Measurements from ENCODE around the gene MMP27.
A peak's percentile ranks its signal among the peaks of the same experiment; 100 is the strongest.

MMP27 gene

GRCh38 chr11:102685754-102686153 lies 19.8 kb downstream of the MMP27 start:
- H3K4me3 ChIP-seq (ENCODE audit: low read length) = no peak overlapping the region
- H3K9me3 ChIP-seq (ENCODE audit: control insufficient read depth, low read length) = no peaks in the 10 kb centered on the region
- peaks cover 6% of the 10 kb centered on the region for H3K4me1 ChIP-seq (ENCODE audit: control insufficient read depth, insufficient read depth, low read length)

GRCh38 chr11:102685338-102685737 lies 20.2 kb downstream of the MMP27 start:
- DNase-seq (ENCODE audit: low read depth) = peak; percentile 36
- H3K36me3 ChIP-seq (ENCODE audit: control insufficient read depth, insufficient read depth, low read length, severe bottlenecking) = no peaks in the 10 kb centered on the region
- H3K4me3 ChIP-seq (ENCODE audit: low read length) = no peak overlapping the region
- H3K4me1 ChIP-seq (ENCODE audit: control insufficient read depth, insufficient read depth, low read length) = peaks cover 6% of the 10 kb centered on the region
- no peaks in the 10 kb centered on the region for H3K27me3 ChIP-seq (replicated peaks; ENCODE audit: control insufficient read depth, insufficient read depth, low read length)
- H3K9ac ChIP-seq (ENCODE audit: low read length) = no peak overlapping the region
- H3K9me3 ChIP-seq (ENCODE audit: control insufficient read depth, low read length) = no peaks in the 10 kb centered on the region

More at GRCh38 chr11:102685754-102686153, 19.8 kb downstream of the MMP27 start:
- Histone ChIP-seq H3K36me3 (ENCODE audit: control insufficient read depth, insufficient read depth, low read length, severe bottlenecking) (no peaks in the 10 kb centered on the region), H3K27me3 (replicated peaks; ENCODE audit: control insufficient read depth, insufficient read depth, low read length) (no peaks in the 10 kb centered on the region), H3K9ac (ENCODE audit: low read length) (no peak overlapping the region)
- no peak for DNase-seq (ENCODE audit: low read depth)

- H3K36me3 ChIP-seq (ENCODE audit: control insufficient read depth, insufficient read depth, low read length, severe bottlenecking) = no peaks in the 10 kb centered on the region
- no peak for DNase-seq (ENCODE audit: low read depth)
- H3K4me3 ChIP-seq (ENCODE audit: low read length) = no peak overlapping the region
- no peak overlapping the region for H3K9ac ChIP-seq (ENCODE audit: low read length)
- H3K9me3 ChIP-seq (ENCODE audit: control insufficient read depth, low read length) = no peaks in the 10 kb centered on the region
- H3K27me3 ChIP-seq (replicated peaks; ENCODE audit: control insufficient read depth, insufficient read depth, low read length) = no peaks in the 10 kb centered on the region
- H3K4me1 ChIP-seq (ENCODE audit: control insufficient read depth, insufficient read depth, low read length) = peaks cover 6% of the 10 kb centered on the region
These were observed 22.3 kb downstream of the MMP27 start for GRCh38 chr11:102683277-102683676.

- Histone ChIP-seq H3K4me1 (ENCODE audit: control insufficient read depth, insufficient read depth, low read length) (peaks cover 9% of the 10 kb centered on the region), H3K4me3 (ENCODE audit: low read length) (no peak overlapping the region), H3K9me3 (ENCODE audit: control insufficient read depth, low read length) (no peaks in the 10 kb centered on the region), H3K9ac (ENCODE audit: low read length) (no peak overlapping the region), H3K27me3 (replicated peaks; ENCODE audit: control insufficient read depth, insufficient read depth, low read length) (no peaks in the 10 kb centered on the region), H3K36me3 (ENCODE audit: control insufficient read depth, insufficient read depth, low read length, severe bottlenecking) (no peaks in the 10 kb centered on the region)
- DNase-seq (ENCODE audit: low read depth) = peak; percentile 34
These were observed 24.6 kb downstream of the MMP27 start for GRCh38 chr11:102680945-102681344.

- H3K4me3 ChIP-seq (ENCODE audit: low read length) = no peak overlapping the region
- no peaks in the 10 kb centered on the region for H3K27me3 ChIP-seq (replicated peaks; ENCODE audit: control insufficient read depth, insufficient read depth, low read length)
- no peaks in the 10 kb centered on the region for H3K36me3 ChIP-seq (ENCODE audit: control insufficient read depth, insufficient read depth, low read length, severe bottlenecking)
- peaks cover 9% of the 10 kb centered on the region for H3K4me1 ChIP-seq (ENCODE audit: control insufficient read depth, insufficient read depth, low read length)
- H3K9me3 ChIP-seq (ENCODE audit: control insufficient read depth, low read length) = no peaks in the 10 kb centered on the region
- no peak for DNase-seq (ENCODE audit: low read depth)
- no peak overlapping the region for H3K9ac ChIP-seq (ENCODE audit: low read length)
These were observed 27.5 kb downstream of the MMP27 start for GRCh38 chr11:102678022-102678421.

- H3K27me3 ChIP-seq (replicated peaks; ENCODE audit: control insufficient read depth, insufficient read depth, low read length) = no peaks in the 10 kb centered on the region
- no peaks in the 10 kb centered on the region for H3K36me3 ChIP-seq (ENCODE audit: control insufficient read depth, insufficient read depth, low read length, severe bottlenecking)
- no peak for DNase-seq (ENCODE audit: low read depth)
- H3K4me3 ChIP-seq (ENCODE audit: low read length) = no peak overlapping the region
- no peaks in the 10 kb centered on the region for H3K9me3 ChIP-seq (ENCODE audit: control insufficient read depth, low read length)
- H3K9ac ChIP-seq (ENCODE audit: low read length) = no peak overlapping the region
- peaks cover 4% of the 10 kb centered on the region for H3K4me1 ChIP-seq (ENCODE audit: control insufficient read depth, insufficient read depth, low read length)
These were observed 29.5 kb downstream of the MMP27 start for GRCh38 chr11:102676084-102676483.

GRCh38 chr11:102669664-102670063 lies 35.9 kb downstream of the MMP27 start:
- no peak overlapping the region for H3K9ac ChIP-seq (ENCODE audit: low read length)
- no peaks in the 10 kb centered on the region for H3K9me3 ChIP-seq (ENCODE audit: control insufficient read depth, low read length)
- no peaks in the 10 kb centered on the region for H3K4me1 ChIP-seq (ENCODE audit: control insufficient read depth, insufficient read depth, low read length)
- peak; percentile 9 for DNase-seq (ENCODE audit: low read depth)
- H3K27me3 ChIP-seq (replicated peaks; ENCODE audit: control insufficient read depth, insufficient read depth, low read length) = no peaks in the 10 kb centered on the region
- H3K4me3 ChIP-seq (ENCODE audit: low read length) = no peak overlapping the region
- no peaks in the 10 kb centered on the region for H3K36me3 ChIP-seq (ENCODE audit: control insufficient read depth, insufficient read depth, low read length, severe bottlenecking)

- no peak overlapping the region for H3K4me3 ChIP-seq (ENCODE audit: low read length)
- DNase-seq (ENCODE audit: low read depth) = peak; percentile 82
- H3K9ac ChIP-seq (ENCODE audit: low read length) = no peak overlapping the region
- H3K9me3 ChIP-seq (ENCODE audit: control insufficient read depth, low read length) = no peaks in the 10 kb centered on the region
- no peaks in the 10 kb centered on the region for H3K4me1 ChIP-seq (ENCODE audit: control insufficient read depth, insufficient read depth, low read length)
- H3K27me3 ChIP-seq (replicated peaks; ENCODE audit: control insufficient read depth, insufficient read depth, low read length) = no peaks in the 10 kb centered on the region
- no peaks in the 10 kb centered on the region for H3K36me3 ChIP-seq (ENCODE audit: control insufficient read depth, insufficient read depth, low read length, severe bottlenecking)
These were observed 39.1 kb downstream of the MMP27 start for GRCh38 chr11:102666331-102666957.

GRCh38 chr11:102664001-102664752 lies 41.4 kb downstream of the MMP27 start:
- peak; percentile 8 for DNase-seq (ENCODE audit: low read depth)
- H3K9ac ChIP-seq (ENCODE audit: low read length) = no peak overlapping the region

GRCh38 chr11:102662607-102663006 lies 43.0 kb downstream of the MMP27 start:
- no peak overlapping the region for H3K4me3 ChIP-seq (ENCODE audit: low read length)
- no peaks in the 10 kb centered on the region for H3K36me3 ChIP-seq (ENCODE audit: control insufficient read depth, insufficient read depth, low read length, severe bottlenecking)
- no peaks in the 10 kb centered on the region for H3K4me1 ChIP-seq (ENCODE audit: control insufficient read depth, insufficient read depth, low read length)
- peaks cover 18% of the 10 kb centered on the region for H3K27me3 ChIP-seq (replicated peaks; ENCODE audit: control insufficient read depth, insufficient read depth, low read length)
- H3K9ac ChIP-seq (ENCODE audit: low read length) = no peak overlapping the region
- DNase-seq (ENCODE audit: low read depth) = no peak
- no peaks in the 10 kb centered on the region for H3K9me3 ChIP-seq (ENCODE audit: control insufficient read depth, low read length)

More at GRCh38 chr11:102664001-102664752, 41.4 kb downstream of the MMP27 start:
- H3K4me3 ChIP-seq (ENCODE audit: low read length) = no peak overlapping the region
- peaks cover 13% of the 10 kb centered on the region for H3K27me3 ChIP-seq (replicated peaks; ENCODE audit: control insufficient read depth, insufficient read depth, low read length)
- no peaks in the 10 kb centered on the region for H3K9me3 ChIP-seq (ENCODE audit: control insufficient read depth, low read length)
- H3K36me3 ChIP-seq (ENCODE audit: control insufficient read depth, insufficient read depth, low read length, severe bottlenecking) = no peaks in the 10 kb centered on the region
- no peaks in the 10 kb centered on the region for H3K4me1 ChIP-seq (ENCODE audit: control insufficient read depth, insufficient read depth, low read length)

GRCh38 chr11:102661040-102661439 lies 44.5 kb downstream of the MMP27 start:
- H3K4me3 ChIP-seq (ENCODE audit: low read length) = no peak overlapping the region
- no peaks in the 10 kb centered on the region for H3K9me3 ChIP-seq (ENCODE audit: control insufficient read depth, low read length)
- no peaks in the 10 kb centered on the region for H3K4me1 ChIP-seq (ENCODE audit: control insufficient read depth, insufficient read depth, low read length)
- DNase-seq (ENCODE audit: low read depth) = no peak
- no peak overlapping the region for H3K9ac ChIP-seq (ENCODE audit: low read length)
- no peaks in the 10 kb centered on the region for H3K36me3 ChIP-seq (ENCODE audit: control insufficient read depth, insufficient read depth, low read length, severe bottlenecking)
- H3K27me3 ChIP-seq (replicated peaks; ENCODE audit: control insufficient read depth, insufficient read depth, low read length) = peaks cover 25% of the 10 kb centered on the region
